SK-N-SH treated with all-trans-retinoic acid at 6 μM for 48 hours (cell line): ENCODE data around the gene PHF23.
A peak's percentile ranks its signal among the peaks of the same experiment; 100 is the strongest.

Experiments
- ATAC-seq: fragments of 200-7000 bp; cut with Tn5 transposase; 3 replicates; pipeline ENCODE4 v1.9.1; 2020; ENCODE audit warnings: mild to moderate bottlenecking, moderate library complexity
- ARNTL ChIP-seq: fragments of 450-650 bp; formaldehyde crosslinking; IDR thresholded peaks from 2 replicates; pipeline ENCODE4 v1.5.0; 2020; ENCODE audit warnings: low read depth, mild to moderate bottlenecking, moderate library complexity, borderline replicate concordance
- BACH2 ChIP-seq: fragments of 250-450 bp; sonication (Bioruptor Pico); IDR thresholded peaks from 2 replicates; pipeline ENCODE4 v1.9.0; 2021; ENCODE audit warnings: mild to moderate bottlenecking, borderline replicate concordance
- CREB5 ChIP-seq: fragments of 250-450 bp; sonication (Bioruptor Pico); IDR thresholded peaks from 2 replicates; pipeline ENCODE4 v1.5.1; 2020; ENCODE audit warnings: low read depth, mild to moderate bottlenecking, moderate library complexity
- CSDC2 ChIP-seq: fragments of 250-450 bp; sonication (Bioruptor Pico); IDR thresholded peaks from 2 replicates; pipeline ENCODE4 v1.5.0; 2020; ENCODE audit warnings: mild to moderate bottlenecking, moderate library complexity
- CSRNP3 ChIP-seq: fragments of 250-450 bp; sonication (Bioruptor Pico); IDR thresholded peaks from 2 replicates; pipeline ENCODE4 v1.5.1; 2021; ENCODE audit warnings: mild to moderate bottlenecking, moderate library complexity
- ESRRG ChIP-seq: fragments of 250-450 bp; sonication (Bioruptor Pico); IDR thresholded peaks from 2 replicates; pipeline ENCODE4 v1.6.1; 2021; ENCODE audit warnings: mild to moderate bottlenecking
- GLIS3 ChIP-seq: fragments of 250-450 bp; sonication (Bioruptor Pico); IDR thresholded peaks from 2 replicates; pipeline ENCODE4 v1.5.0; 2020; ENCODE audit warnings: mild to moderate bottlenecking, moderate library complexity
- ISL1 ChIP-seq: fragments of 250-450 bp; sonication (Bioruptor Pico); IDR thresholded peaks from 2 replicates; pipeline ENCODE4 v2.1.2; 2022; ENCODE audit warnings: mild to moderate bottlenecking, moderate library complexity
- OSR1 ChIP-seq: fragments of 250-450 bp; sonication (Bioruptor Pico); IDR thresholded peaks from 2 replicates; pipeline ENCODE4 v1.8.0; 2022; ENCODE audit warnings: moderate library complexity, mild to moderate bottlenecking, inconsistent platforms
- PATZ1 ChIP-seq: fragments of 250-450 bp; sonication (Bioruptor Pico); IDR thresholded peaks from 2 replicates; pipeline ENCODE4 v1.8.0; 2020; ENCODE audit warnings: mild to moderate bottlenecking, moderate library complexity, borderline replicate concordance
- POU6F1 ChIP-seq: fragments of 250-450 bp; sonication (Bioruptor Pico); IDR thresholded peaks from 2 replicates; pipeline ENCODE4 v1.8.0; 2021; ENCODE audit warnings: low read depth, mild to moderate bottlenecking, moderate library complexity, borderline replicate concordance
- PPARA ChIP-seq: fragments of 250-450 bp; sonication (Bioruptor Pico); IDR thresholded peaks from 2 replicates; pipeline ENCODE4 v1.5.0; 2020; ENCODE audit warnings: mild to moderate bottlenecking, borderline replicate concordance
- RARB ChIP-seq: fragments of 250-450 bp; sonication (Bioruptor Pico); IDR thresholded peaks from 2 replicates; pipeline ENCODE4 v1.8.0; 2021; ENCODE audit warnings: mild to moderate bottlenecking, moderate library complexity
- SNAI2 ChIP-seq: fragments of 250-450 bp; sonication (Bioruptor Pico); IDR thresholded peaks from 2 replicates; pipeline ENCODE4 v1.5.0; 2020; ENCODE audit warnings: mild to moderate bottlenecking, moderate library complexity
- TCF4 ChIP-seq: fragments of 250-450 bp; sonication (Bioruptor Pico); IDR thresholded peaks from 2 replicates; pipeline ENCODE4 v1.8.0; 2021; ENCODE audit warnings: mild to moderate bottlenecking, moderate library complexity, borderline replicate concordance
- TOX ChIP-seq: fragments of 250-450 bp; sonication (Bioruptor Pico); IDR thresholded peaks from 2 replicates; pipeline ENCODE4 v1.8.0; 2021; ENCODE audit warnings: mild to moderate bottlenecking, moderate library complexity, borderline replicate concordance
- TSHZ2 ChIP-seq: fragments of 250-450 bp; sonication (Bioruptor Pico); IDR thresholded peaks from 2 replicates; pipeline ENCODE4 v1.5.0; 2020; ENCODE audit warnings: mild to moderate bottlenecking, moderate library complexity
- ZC3H10 ChIP-seq: fragments of 250-450 bp; sonication (Bioruptor Pico); IDR thresholded peaks from 2 replicates; pipeline ENCODE4 v1.5.1; 2021; ENCODE audit warnings: mild to moderate bottlenecking, moderate library complexity
- ZFP3 ChIP-seq: fragments of 250-450 bp; sonication (Bioruptor Pico); IDR thresholded peaks from 2 replicates; pipeline ENCODE4 v1.5.0; 2020; ENCODE audit warnings: mild to moderate bottlenecking, moderate library complexity
- ZFP30 ChIP-seq: fragments of 450-650 bp; formaldehyde crosslinking; IDR thresholded peaks from 2 replicates; pipeline ENCODE4 v1.5.0; 2022; ENCODE audit warnings: mild to moderate bottlenecking, moderate library complexity
- ZNF565 ChIP-seq: fragments of 450-650 bp; formaldehyde crosslinking; conservative IDR thresholded peaks from 2 replicates; pipeline ENCODE4 v1.5.0; 2020; ENCODE audit warnings: low read depth, mild to moderate bottlenecking, moderate library complexity
- ZNF70 ChIP-seq: fragments of 450-650 bp; formaldehyde crosslinking; IDR thresholded peaks from 2 replicates; pipeline ENCODE4 v1.5.0; 2020; ENCODE audit warnings: mild to moderate bottlenecking, moderate library complexity
- ZNF8 ChIP-seq: fragments of 450-650 bp; formaldehyde crosslinking; IDR thresholded peaks from 2 replicates; pipeline ENCODE4 v1.5.0; 2020; ENCODE audit warnings: mild to moderate bottlenecking, moderate library complexity

PHF23 gene

GRCh38 chr17:7222093-7222971, 16.9 kb downstream of the PHF23 start:
- no peak for ATAC-seq
- TF ChIP-seq BACH2 (CRISPR knock-in tag) (no peak), OSR1 (CRISPR knock-in tag) (no peak), POU6F1 (no peak), ZFP30 (CRISPR knock-in tag) (no peak), ZNF8 (CRISPR knock-in tag) (no peak), ZFP3 (CRISPR knock-in tag) (no peak), TOX (CRISPR knock-in tag) (no peak), ZNF70 (no peak), PPARA (CRISPR knock-in tag) (no peak)

GRCh38 chr17:7221278-7222092, 17.8 kb downstream of the PHF23 start:
- no peak for ATAC-seq
- TF ChIP-seq ZNF70: no peak
- TF ChIP-seq TSHZ2: no peak
- no peak for TF ChIP-seq ZFP30 (CRISPR knock-in tag)
- TF ChIP-seq, all 23 proteins: peak for 0

GRCh38 chr17:7220593-7221277, 18.5 kb downstream of the PHF23 start:
- peak; percentile 63 for ATAC-seq
- no peak for TF ChIP-seq ARNTL (CRISPR knock-in tag)
- 0 out of 2 replicates have a peak, but pooled peaks have one; percentile 11 for TF ChIP-seq ZNF8 (CRISPR knock-in tag)
- no peak for TF ChIP-seq ZNF565 (CRISPR knock-in tag)
- 0 out of 2 replicates have a peak, but pooled peaks have one; percentile 4 for TF ChIP-seq ZC3H10 (CRISPR knock-in tag)
- TF ChIP-seq POU6F1: no peak
- TF ChIP-seq SNAI2 (CRISPR knock-in tag): no peak
- TF ChIP-seq OSR1 (CRISPR knock-in tag): no peak
- TF ChIP-seq PATZ1: 0 out of 2 replicates have a peak, but pooled peaks have one; percentile 12
- peak; percentile 84 for TF ChIP-seq GLIS3 (CRISPR knock-in tag)
- TF ChIP-seq ISL1 (CRISPR knock-in tag): no peak
- TF ChIP-seq RARB: no peak
- TF ChIP-seq CREB5 (CRISPR knock-in tag): no peak
- TF ChIP-seq CSRNP3: no peak
- TF ChIP-seq ESRRG (CRISPR knock-in tag): 0 out of 2 replicates have a peak, but pooled peaks have one; percentile 16
- peak; percentile 45; the same call in 1 of the 2 replicates for TF ChIP-seq ZNF70
- no peak for TF ChIP-seq ZFP30 (CRISPR knock-in tag)
- TF ChIP-seq PPARA (CRISPR knock-in tag): no peak
- no peak for TF ChIP-seq TOX (CRISPR knock-in tag)
- TF ChIP-seq TCF4 (CRISPR knock-in tag): 0 out of 2 replicates have a peak, but pooled peaks have one; percentile 17
- no peak for TF ChIP-seq BACH2 (CRISPR knock-in tag)
- TF ChIP-seq CSDC2 (CRISPR knock-in tag): no peak
- no peak for TF ChIP-seq ZFP3 (CRISPR knock-in tag)
